ENCODE measurements around the gene KRTAP10-3. TPM values are rescaled to one million over a fixed set of nuclear protein-coding genes. Genes with fewer than 3 reads are reported as not detected.

Gene KRTAP10-3
- total RNA-seq, 1 donor from 2014 or later = not detected

DNA sequence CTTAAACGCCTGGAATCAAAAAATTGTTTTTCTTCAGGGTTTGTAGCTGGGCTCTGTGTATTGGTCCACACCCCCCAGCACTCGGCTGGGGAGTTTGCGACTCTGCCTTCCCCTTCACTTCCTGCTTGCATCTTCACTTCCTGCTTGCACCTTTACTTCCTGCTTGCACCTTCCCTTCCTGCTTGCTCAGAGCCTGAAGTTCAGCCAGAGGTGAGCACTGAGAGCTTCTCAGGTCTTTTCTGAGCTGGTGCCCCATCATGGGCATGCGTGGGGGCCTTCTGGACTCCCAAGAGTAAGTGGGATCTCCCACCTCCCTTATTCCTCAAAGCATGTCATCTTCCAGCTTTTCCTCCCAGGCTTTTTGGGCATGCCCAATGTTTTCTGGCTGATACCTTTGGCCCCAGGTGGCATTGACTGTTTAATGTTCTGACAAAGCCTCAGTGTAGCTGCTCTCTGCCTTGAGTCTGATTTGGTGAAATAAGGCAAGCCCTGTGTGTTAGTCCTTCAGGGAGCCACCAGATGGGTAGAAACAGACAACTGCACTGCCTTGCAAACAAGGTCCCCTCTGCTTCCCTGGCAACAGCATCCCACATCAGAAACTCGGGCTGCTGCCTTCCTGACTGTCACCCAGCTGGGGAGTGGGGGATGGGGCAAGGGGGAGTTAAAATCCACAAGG lies 10.8 kb downstream of the KRTAP10-3 start:
- TF ChIP-seq, protein P1, sequence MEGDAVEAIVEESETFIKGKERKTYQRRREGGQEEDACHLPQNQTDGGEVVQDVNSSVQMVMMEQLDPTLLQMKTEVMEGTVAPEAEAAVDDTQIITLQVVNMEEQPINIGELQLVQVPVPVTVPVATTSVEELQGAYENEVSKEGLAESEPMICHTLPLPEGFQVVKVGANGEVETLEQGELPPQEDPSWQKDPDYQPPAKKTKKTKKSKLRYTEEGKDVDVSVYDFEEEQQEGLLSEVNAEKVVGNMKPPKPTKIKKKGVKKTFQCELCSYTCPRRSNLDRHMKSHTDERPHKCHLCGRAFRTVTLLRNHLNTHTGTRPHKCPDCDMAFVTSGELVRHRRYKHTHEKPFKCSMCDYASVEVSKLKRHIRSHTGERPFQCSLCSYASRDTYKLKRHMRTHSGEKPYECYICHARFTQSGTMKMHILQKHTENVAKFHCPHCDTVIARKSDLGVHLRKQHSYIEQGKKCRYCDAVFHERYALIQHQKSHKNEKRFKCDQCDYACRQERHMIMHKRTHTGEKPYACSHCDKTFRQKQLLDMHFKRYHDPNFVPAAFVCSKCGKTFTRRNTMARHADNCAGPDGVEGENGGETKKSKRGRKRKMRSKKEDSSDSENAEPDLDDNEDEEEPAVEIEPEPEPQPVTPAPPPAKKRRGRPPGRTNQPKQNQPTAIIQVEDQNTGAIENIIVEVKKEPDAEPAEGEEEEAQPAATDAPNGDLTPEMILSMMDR (IDR thresholded peaks at IDR 0.05) = no peak
- ATAC-seq (peak; percentile 24), DNase-seq (peak; percentile 32)
- H3K27ac ChIP-seq = no peak overlapping the region
- H3K9me3 ChIP-seq = no peaks in the 10 kb centered on the region
- no peaks in the 10 kb centered on the region for H3K4me1 ChIP-seq
- H3K4me3 ChIP-seq = no peak overlapping the region
- intact Hi-C loops (cut with DNase I) = no loop called here
- no peaks in the 10 kb centered on the region for H3K36me3 ChIP-seq
- H3K27me3 ChIP-seq = peaks cover 13% of the 10 kb centered on the region

GRCh38 chr21:44544566-44544965 lies 14.0 kb downstream of the KRTAP10-3 start:
- intact Hi-C loops (cut with DNase I) = no loop called here
- peaks cover 16% of the 10 kb centered on the region for H3K27me3 ChIP-seq
- no peaks in the 10 kb centered on the region for H3K36me3 ChIP-seq
- H3K27ac ChIP-seq = no peak overlapping the region
- TF ChIP-seq, protein P1 (IDR thresholded peaks at IDR 0.05) = no peak
- no peaks in the 10 kb centered on the region for H3K4me1 ChIP-seq
- ATAC-seq = no peak
- DNase-seq = no peak
- no peak overlapping the region for H3K4me3 ChIP-seq
- H3K9me3 ChIP-seq = no peaks in the 10 kb centered on the region

GRCh38 chr21:44542716-44543115 lies 15.9 kb downstream of the KRTAP10-3 start:
- no peak for ATAC-seq
- Histone ChIP-seq H3K4me1 (no peaks in the 10 kb centered on the region), H3K27me3 (peaks cover 7% of the 10 kb centered on the region), H3K27ac (no peak overlapping the region), H3K4me3 (no peak overlapping the region), H3K36me3 (no peaks in the 10 kb centered on the region), H3K9me3 (no peaks in the 10 kb centered on the region)
- DNase-seq = no peak
- TF ChIP-seq, protein P1 (IDR thresholded peaks at IDR 0.05) = no peak
- intact Hi-C loops (cut with DNase I) = no loop called here

GRCh38 chr21:44540741-44541288 lies 17.8 kb downstream of the KRTAP10-3 start:
- intact Hi-C loops (cut with DNase I) = no loop called here
- no peak for DNase-seq

DNA sequence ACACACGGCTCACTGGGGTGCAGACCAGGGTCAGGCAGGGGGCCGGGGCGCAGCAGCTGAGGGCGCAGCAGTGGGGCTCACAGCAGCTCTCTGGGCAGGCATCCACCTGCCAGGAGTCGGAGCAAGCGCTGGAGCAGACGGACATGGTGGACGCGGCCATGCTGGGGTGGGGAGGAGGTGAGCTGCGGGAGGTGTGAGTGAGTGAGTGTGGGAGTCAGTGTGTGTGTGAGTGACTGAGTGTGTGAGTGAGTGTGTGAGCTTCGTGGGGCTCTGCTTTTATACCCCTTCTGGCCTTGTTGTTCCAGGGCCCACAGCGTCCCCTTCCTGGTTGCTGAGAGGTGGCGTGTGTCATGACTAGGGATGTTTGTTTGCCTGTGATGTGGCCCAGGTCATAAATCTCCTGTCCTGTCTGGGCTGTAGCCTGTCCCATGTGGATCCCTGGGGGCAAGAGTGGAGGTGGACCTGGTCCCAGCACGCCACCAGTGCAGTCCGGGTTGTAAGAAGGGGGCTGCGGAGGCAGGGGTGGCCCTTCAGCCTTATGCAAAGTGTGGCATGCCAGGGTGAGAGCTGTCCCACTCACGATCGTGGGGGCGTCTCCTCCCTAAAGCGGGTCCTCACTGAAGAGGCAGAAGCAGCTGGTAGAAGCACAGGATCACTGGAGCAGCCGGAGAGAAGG lies 18.5 kb downstream of the KRTAP10-3 start, which contains the start of gene KRTAP10-1:
TSS of gene KRTAP10-1 (minus strand) at position 205 of the 676 bp plus-strand sequence. CDS start at position 160, 45 bp downstream.
- Histone ChIP-seq H3K27ac (no peak within 1 kb of the TSS), H3K4me3 (no peak within 1 kb of the TSS), H3K27me3 (peaks cover 4% of the 10 kb centered on the region), H3K9me3 (no peaks in the 10 kb centered on the region), H3K4me1 (no peaks in the 10 kb centered on the region), H3K36me3 (no peaks in the 10 kb centered on the region)
- ATAC-seq (no peak), DNase-seq (peak; percentile 52)
- intact Hi-C loops (cut with DNase I) = no loop called here
- TF ChIP-seq, protein P1 (IDR thresholded peaks at IDR 0.05) = no peak

More at GRCh38 chr21:44540741-44541288, 17.8 kb downstream of the KRTAP10-3 start:
- no peaks in the 10 kb centered on the region for H3K4me1 ChIP-seq
- H3K4me3 ChIP-seq = no peak overlapping the region
- H3K36me3 ChIP-seq = no peaks in the 10 kb centered on the region
- no peaks in the 10 kb centered on the region for H3K9me3 ChIP-seq
- H3K27ac ChIP-seq = no peak overlapping the region
- peaks cover 4% of the 10 kb centered on the region for H3K27me3 ChIP-seq
- no peak for ATAC-seq
- TF ChIP-seq, protein P1 (IDR thresholded peaks at IDR 0.05) = no peak

All from upper lobe of right lung (tissue), 1 donor.